ENCODE results near the gene NEDD9.

NEDD9 gene

DNA sequence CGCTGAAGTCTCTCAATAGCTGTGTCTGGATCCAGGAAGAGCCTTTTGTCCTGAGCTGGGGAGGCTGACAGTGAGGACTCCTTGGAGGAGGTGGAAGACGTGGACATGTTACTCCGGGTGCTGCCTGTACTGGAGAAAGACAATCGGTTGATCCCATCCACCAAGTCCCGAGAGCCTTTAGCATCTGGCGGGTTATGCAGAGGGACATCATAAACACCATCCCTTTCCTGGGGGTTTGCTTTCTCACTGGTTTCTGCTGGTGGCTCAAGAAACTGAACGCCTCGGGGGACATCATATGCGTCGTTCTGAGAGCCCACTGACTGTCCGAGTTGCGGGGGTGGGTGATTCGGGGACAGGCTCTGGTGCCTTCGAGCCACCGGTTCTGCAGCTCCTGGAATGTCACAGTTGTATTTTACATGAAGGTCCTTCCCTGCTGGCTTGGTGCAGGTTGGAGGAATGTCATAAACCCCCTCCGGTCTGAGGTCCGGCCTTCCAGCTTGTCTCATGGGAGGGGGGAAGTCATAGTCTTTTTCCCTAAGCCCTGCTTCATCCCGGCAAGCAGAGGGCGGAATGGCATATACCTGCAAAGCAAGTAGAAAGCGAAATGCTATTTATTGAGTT lies 41.7 kb downstream of the NEDD9 start:
- ATAC-seq = no peak
- no peak for TF ChIP-seq PPARA (CRISPR knock-in tag; IDR thresholded peaks at IDR 0.05; ENCODE audit: borderline replicate concordance)

DNA sequence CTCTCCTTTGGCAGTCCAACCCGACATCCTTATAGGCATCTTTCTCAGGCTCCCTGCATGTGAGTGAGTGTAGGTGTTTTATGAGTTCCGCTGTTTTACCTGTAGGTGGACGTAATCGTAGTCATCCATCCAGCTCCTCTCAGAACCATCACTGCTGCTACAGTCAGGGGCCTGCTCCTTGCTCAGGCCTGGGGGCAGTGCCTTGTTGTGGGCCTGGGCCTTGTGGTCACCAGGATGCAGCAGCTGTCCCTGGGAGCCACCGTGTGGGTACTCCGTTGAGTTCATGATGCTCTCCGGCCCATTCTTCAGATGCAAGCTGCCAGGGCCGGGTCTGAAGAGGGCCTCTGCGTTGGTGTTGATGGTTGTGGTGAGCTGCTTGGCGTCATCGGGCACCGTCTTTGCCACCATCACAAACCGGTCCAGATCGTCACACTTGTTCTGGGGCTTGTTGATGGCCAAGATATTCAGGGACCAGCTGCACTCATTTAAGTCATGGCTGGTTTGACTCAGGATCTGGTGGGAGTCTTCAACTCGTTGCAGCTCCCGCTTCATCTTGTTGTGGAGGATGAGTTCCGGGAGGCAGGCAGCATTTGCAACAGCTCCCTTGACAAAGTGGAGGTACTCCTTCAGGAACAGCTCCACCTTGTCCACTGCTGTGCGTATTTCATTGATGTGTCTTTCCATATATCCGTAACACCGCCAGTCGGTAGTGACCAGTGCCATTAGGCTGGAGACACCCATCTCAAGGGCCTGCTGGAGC lies 42.4 kb downstream of the NEDD9 start:
- ATAC-seq = no peak
- TF ChIP-seq OSR1 (CRISPR knock-in tag; IDR thresholded peaks at IDR 0.05) (no peak), TCF4 (CRISPR knock-in tag; IDR thresholded peaks at IDR 0.05; ENCODE audit: borderline replicate concordance) (no peak), BACH2 (CRISPR knock-in tag; IDR thresholded peaks at IDR 0.05; ENCODE audit: borderline replicate concordance) (no peak), ISL1 (CRISPR knock-in tag; IDR thresholded peaks at IDR 0.05) (no peak), CSDC2 (CRISPR knock-in tag; IDR thresholded peaks at IDR 0.05) (no peak), SNAI2 (CRISPR knock-in tag; IDR thresholded peaks at IDR 0.05) (no peak), ZC3H10 (CRISPR knock-in tag; IDR thresholded peaks at IDR 0.05) (no peak), ZFP3 (CRISPR knock-in tag; IDR thresholded peaks at IDR 0.05) (no peak), ZNF70 (CRISPR knock-in tag; IDR thresholded peaks at IDR 0.05) (no peak), ZFP30 (CRISPR knock-in tag; IDR thresholded peaks at IDR 0.05) (no peak), ZNF8 (CRISPR knock-in tag; IDR thresholded peaks at IDR 0.05) (no peak), TOX (CRISPR knock-in tag; IDR thresholded peaks at IDR 0.05; ENCODE audit: borderline replicate concordance) (no peak), ARNTL (CRISPR knock-in tag; IDR thresholded peaks at IDR 0.05; ENCODE audit: borderline replicate concordance, low read depth) (no peak), GLIS3 (CRISPR knock-in tag; IDR thresholded peaks at IDR 0.05) (no peak), ESRRG (CRISPR knock-in tag; IDR thresholded peaks at IDR 0.05) (no peak)
- TF ChIP-seq, protein P1, sequence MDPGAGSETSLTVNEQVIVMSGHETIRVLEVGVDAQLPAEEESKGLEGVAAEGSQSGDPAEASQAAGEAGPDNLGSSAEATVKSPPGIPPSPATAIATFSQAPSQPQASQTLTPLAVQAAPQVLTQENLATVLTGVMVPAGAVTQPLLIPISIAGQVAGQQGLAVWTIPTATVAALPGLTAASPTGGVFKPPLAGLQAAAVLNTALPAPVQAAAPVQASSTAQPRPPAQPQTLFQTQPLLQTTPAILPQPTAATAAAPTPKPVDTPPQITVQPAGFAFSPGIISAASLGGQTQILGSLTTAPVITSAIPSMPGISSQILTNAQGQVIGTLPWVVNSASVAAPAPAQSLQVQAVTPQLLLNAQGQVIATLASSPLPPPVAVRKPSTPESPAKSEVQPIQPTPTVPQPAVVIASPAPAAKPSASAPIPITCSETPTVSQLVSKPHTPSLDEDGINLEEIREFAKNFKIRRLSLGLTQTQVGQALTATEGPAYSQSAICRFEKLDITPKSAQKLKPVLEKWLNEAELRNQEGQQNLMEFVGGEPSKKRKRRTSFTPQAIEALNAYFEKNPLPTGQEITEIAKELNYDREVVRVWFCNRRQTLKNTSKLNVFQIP (CRISPR knock-in tag; IDR thresholded peaks at IDR 0.05; ENCODE audit: borderline replicate concordance, low read depth) = no peak
- TF ChIP-seq, protein P2, sequence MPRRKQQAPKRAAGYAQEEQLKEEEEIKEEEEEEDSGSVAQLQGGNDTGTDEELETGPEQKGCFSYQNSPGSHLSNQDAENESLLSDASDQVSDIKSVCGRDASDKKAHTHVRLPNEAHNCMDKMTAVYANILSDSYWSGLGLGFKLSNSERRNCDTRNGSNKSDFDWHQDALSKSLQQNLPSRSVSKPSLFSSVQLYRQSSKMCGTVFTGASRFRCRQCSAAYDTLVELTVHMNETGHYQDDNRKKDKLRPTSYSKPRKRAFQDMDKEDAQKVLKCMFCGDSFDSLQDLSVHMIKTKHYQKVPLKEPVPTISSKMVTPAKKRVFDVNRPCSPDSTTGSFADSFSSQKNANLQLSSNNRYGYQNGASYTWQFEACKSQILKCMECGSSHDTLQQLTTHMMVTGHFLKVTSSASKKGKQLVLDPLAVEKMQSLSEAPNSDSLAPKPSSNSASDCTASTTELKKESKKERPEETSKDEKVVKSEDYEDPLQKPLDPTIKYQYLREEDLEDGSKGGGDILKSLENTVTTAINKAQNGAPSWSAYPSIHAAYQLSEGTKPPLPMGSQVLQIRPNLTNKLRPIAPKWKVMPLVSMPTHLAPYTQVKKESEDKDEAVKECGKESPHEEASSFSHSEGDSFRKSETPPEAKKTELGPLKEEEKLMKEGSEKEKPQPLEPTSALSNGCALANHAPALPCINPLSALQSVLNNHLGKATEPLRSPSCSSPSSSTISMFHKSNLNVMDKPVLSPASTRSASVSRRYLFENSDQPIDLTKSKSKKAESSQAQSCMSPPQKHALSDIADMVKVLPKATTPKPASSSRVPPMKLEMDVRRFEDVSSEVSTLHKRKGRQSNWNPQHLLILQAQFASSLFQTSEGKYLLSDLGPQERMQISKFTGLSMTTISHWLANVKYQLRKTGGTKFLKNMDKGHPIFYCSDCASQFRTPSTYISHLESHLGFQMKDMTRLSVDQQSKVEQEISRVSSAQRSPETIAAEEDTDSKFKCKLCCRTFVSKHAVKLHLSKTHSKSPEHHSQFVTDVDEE (CRISPR knock-in tag; IDR thresholded peaks at IDR 0.05) = no peak
- TF ChIP-seq, protein P3, sequence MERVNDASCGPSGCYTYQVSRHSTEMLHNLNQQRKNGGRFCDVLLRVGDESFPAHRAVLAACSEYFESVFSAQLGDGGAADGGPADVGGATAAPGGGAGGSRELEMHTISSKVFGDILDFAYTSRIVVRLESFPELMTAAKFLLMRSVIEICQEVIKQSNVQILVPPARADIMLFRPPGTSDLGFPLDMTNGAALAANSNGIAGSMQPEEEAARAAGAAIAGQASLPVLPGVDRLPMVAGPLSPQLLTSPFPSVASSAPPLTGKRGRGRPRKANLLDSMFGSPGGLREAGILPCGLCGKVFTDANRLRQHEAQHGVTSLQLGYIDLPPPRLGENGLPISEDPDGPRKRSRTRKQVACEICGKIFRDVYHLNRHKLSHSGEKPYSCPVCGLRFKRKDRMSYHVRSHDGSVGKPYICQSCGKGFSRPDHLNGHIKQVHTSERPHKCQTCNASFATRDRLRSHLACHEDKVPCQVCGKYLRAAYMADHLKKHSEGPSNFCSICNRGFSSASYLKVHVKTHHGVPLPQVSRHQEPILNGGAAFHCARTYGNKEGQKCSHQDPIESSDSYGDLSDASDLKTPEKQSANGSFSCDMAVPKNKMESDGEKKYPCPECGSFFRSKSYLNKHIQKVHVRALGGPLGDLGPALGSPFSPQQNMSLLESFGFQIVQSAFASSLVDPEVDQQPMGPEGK (CRISPR knock-in tag; IDR thresholded peaks at IDR 0.05; ENCODE audit: borderline replicate concordance) = no peak
- TF ChIP-seq, protein P4, sequence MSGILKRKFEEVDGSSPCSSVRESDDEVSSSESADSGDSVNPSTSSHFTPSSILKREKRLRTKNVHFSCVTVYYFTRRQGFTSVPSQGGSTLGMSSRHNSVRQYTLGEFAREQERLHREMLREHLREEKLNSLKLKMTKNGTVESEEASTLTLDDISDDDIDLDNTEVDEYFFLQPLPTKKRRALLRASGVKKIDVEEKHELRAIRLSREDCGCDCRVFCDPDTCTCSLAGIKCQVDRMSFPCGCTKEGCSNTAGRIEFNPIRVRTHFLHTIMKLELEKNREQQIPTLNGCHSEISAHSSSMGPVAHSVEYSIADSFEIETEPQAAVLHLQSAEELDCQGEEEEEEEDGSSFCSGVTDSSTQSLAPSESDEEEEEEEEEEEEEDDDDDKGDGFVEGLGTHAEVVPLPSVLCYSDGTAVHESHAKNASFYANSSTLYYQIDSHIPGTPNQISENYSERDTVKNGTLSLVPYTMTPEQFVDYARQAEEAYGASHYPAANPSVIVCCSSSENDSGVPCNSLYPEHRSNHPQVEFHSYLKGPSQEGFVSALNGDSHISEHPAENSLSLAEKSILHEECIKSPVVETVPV (CRISPR knock-in tag; IDR thresholded peaks at IDR 0.05) = no peak
- TF ChIP-seq, protein P5, sequence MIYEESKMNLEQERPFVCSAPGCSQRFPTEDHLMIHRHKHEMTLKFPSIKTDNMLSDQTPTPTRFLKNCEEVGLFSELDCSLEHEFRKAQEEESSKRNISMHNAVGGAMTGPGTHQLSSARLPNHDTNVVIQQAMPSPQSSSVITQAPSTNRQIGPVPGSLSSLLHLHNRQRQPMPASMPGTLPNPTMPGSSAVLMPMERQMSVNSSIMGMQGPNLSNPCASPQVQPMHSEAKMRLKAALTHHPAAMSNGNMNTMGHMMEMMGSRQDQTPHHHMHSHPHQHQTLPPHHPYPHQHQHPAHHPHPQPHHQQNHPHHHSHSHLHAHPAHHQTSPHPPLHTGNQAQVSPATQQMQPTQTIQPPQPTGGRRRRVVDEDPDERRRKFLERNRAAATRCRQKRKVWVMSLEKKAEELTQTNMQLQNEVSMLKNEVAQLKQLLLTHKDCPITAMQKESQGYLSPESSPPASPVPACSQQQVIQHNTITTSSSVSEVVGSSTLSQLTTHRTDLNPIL (CRISPR knock-in tag; IDR thresholded peaks at IDR 0.05; ENCODE audit: low read depth) = no peak

Measured in SK-N-SH treated with all-trans-retinoic acid at 6 μM for 48 hours (cell line).